HCT116 (cell line): ENCODE measurements around the gene CST4. TPM values are rescaled to one million over a fixed set of nuclear protein-coding genes. Genes with fewer than 3 reads are reported as not detected.

Experiments
- ATAC-seq: fragments of 200-7000 bp; cut with Tn5 transposase; 2 replicates; pipeline ENCODE4 v1.9.1; 2020; ENCODE audit warnings: mild to moderate bottlenecking, moderate library complexity
- BruUV-seq: library from RNA; stranded (reverse); fragments of 400-500 nt; replicated peaks from 2 replicates; lab custom pipeline; 2021; lab: Mats Ljungman, UMichigan
- CTCF ChIA-PET: fragments of 300-600 bp; sonication (Branson Sonifier 250); formaldehyde crosslinking; loops from one replicate; lab custom pipeline; 2021; ENCODE audit warnings: antibody characterized with exemption; lab: Charles Lee
- POLR2A ChIA-PET: fragments of 300-600, 350-600 bp; sonication (Branson Sonifier 250); formaldehyde crosslinking; loops from one replicate; lab custom pipeline; 2021; ENCODE audit warnings: antibody characterized with exemption; lab: Charles Lee
- RAD21 ChIA-PET, 2 experiments: fragments of 300-600 bp; sonication (Branson Sonifier 250); formaldehyde crosslinking; loops; one replicate each; lab custom pipeline; 2023; ENCODE audit warnings: low total read pairs in 2 of 2; ENCODE audit not compliant: uncharacterized antibody in 2 of 2, unreplicated experiment in 2 of 2, low non-redundant PET in 1 of 2; lab: Charles Lee
- DNase-seq: peaks from one replicate; pipeline ENCODE4 v3.0.0-alpha.2; 2010; ENCODE audit warnings: low read depth, low spot score
- H2AFZ ChIP-seq: fragments of 200-600 bp; shearing (Covaris generic), sonication (generic); 2 replicates; pipeline ENCODE4 v1.6.1; 2017; ENCODE audit warnings: low read depth, mixed run types, mixed read lengths, antibody characterized with exemption, low read length; ENCODE audit not compliant: poor library complexity, severe bottlenecking
- H3K27ac ChIP-seq: 2 replicates; pipeline ENCODE4 v1.5.1; 2012; ENCODE audit warnings: low read depth, low read length
- H3K27me3 ChIP-seq: fragments of 200-600 bp; sonication (generic); 2 replicates; pipeline ENCODE4 v1.6.1; 2016; ENCODE audit warnings: mixed run types, low read length, mixed read lengths; ENCODE audit not compliant: insufficient read depth
- H3K36me3 ChIP-seq, 2 experiments: fragments of 200-500 bp in 1 of 2; fragments of 200-600 bp in 1 of 2; sonication (Bioruptor generic) in 1 of 2; sonication (generic) in 1 of 2; 2 replicates each; pipeline versions ENCODE4 v1.5.1 to v1.6.1; 2014 to 2016; ENCODE audit warnings: low read length in 2 of 2, inconsistent platforms in 1 of 2, mixed read lengths in 1 of 2, mixed run types in 1 of 2; ENCODE audit not compliant: insufficient read depth in 2 of 2, control insufficient read depth in 1 of 2
- H3K4me1 ChIP-seq, 2 experiments: fragments of 200-600 bp in 1 of 2; sonication (generic) in 1 of 2; 2 replicates each; pipeline versions ENCODE4 v1.5.1 to v1.6.1; 2012 to 2017; ENCODE audit warnings: low read length in 2 of 2, inconsistent platforms in 1 of 2, mild to moderate bottlenecking in 1 of 2, mixed read lengths in 1 of 2, mixed run types in 1 of 2, moderate library complexity in 1 of 2; ENCODE audit not compliant: insufficient read depth in 2 of 2, control insufficient read depth in 1 of 2
- H3K4me2 ChIP-seq: fragments of 200-600 bp; sonication (generic); 2 replicates; pipeline ENCODE4 v1.6.1; 2017; ENCODE audit warnings: mixed run types, low read length, mixed read lengths
- H3K4me3 ChIP-seq, 2 experiments: fragments of 200-600 bp in 1 of 2; sonication (generic) in 1 of 2; replicated peaks in 1 of 2; 2 replicates each; pipeline ENCODE4 v1.5.1; 2011 to 2016; ENCODE audit warnings: low read length in 2 of 2, control low read depth in 1 of 2, low read depth in 1 of 2, mild to moderate bottlenecking in 1 of 2, mixed read lengths in 1 of 2, mixed run types in 1 of 2
- H3K79me2 ChIP-seq: fragments of 200-600 bp; sonication (generic); 2 replicates; pipeline ENCODE4 v1.6.1; 2017; ENCODE audit warnings: mild to moderate bottlenecking, mixed run types, low read length, moderate library complexity, mixed read lengths; ENCODE audit not compliant: insufficient read depth
- H3K9ac ChIP-seq: fragments of 200-600 bp; sonication (generic); 2 replicates; pipeline ENCODE4 v1.6.1; 2016; ENCODE audit warnings: low read length, mixed read lengths
- H3K9me2 ChIP-seq: fragments of 200-600 bp; sonication (generic), shearing (Covaris generic); 2 replicates; pipeline ENCODE4 v1.6.1; 2017; ENCODE audit warnings: mixed run types, mild to moderate bottlenecking, moderate library complexity; ENCODE audit not compliant: insufficient read depth
- H3K9me3 ChIP-seq, 2 experiments: fragments of 200-500 bp in 1 of 2; fragments of 200-600 bp in 1 of 2; sonication (Bioruptor generic) in 1 of 2; sonication (generic) in 1 of 2; 2 replicates each; pipeline ENCODE4 v1.6.1; 2014 to 2017; ENCODE audit warnings: low read length in 2 of 2, mixed read lengths in 2 of 2, inconsistent platforms in 1 of 2, low read depth in 1 of 2, mild to moderate bottlenecking in 1 of 2, mixed run types in 1 of 2, moderate library complexity in 1 of 2; ENCODE audit not compliant: control insufficient read depth in 1 of 2, insufficient read depth in 1 of 2
- H4K20me1 ChIP-seq: fragments of 200-600 bp; sonication (generic), shearing (Covaris generic); 2 replicates; pipeline ENCODE4 v1.6.1; 2017; ENCODE audit warnings: mixed run types, mild to moderate bottlenecking, moderate library complexity; ENCODE audit not compliant: insufficient read depth
- CBX3 ChIP-seq: IDR thresholded peaks from 2 replicates; pipeline ENCODE4 v1.6.1; 2012; ENCODE audit warnings: low read depth
- CEBPB ChIP-seq: IDR thresholded peaks from 2 replicates; pipeline ENCODE4 v1.6.1; 2012; ENCODE audit warnings: low read depth
- EGR1 ChIP-seq: IDR thresholded peaks from 2 replicates; pipeline ENCODE4 v1.6.1; 2012; ENCODE audit warnings: low read depth
- ELF1 ChIP-seq: IDR thresholded peaks from 2 replicates; pipeline ENCODE4 v1.6.1; 2012; ENCODE audit warnings: low read depth, borderline replicate concordance
- EZH2 ChIP-seq: fragments of 200-600 bp; sonication (generic); IDR thresholded peaks from 2 replicates; pipeline ENCODE4 v1.6.1; 2017; ENCODE audit warnings: antibody characterized with exemption, mixed run types
- EZH2phosphoT487 ChIP-seq: fragments of 200-600 bp; IDR thresholded peaks from 2 replicates; pipeline ENCODE4 v1.6.1; 2018; ENCODE audit warnings: antibody characterized with exemption, borderline replicate concordance
- JUND ChIP-seq: IDR thresholded peaks from 2 replicates; pipeline ENCODE4 v1.6.1; 2012
- REST ChIP-seq: IDR thresholded peaks from 2 replicates; pipeline ENCODE4 v1.6.1; 2012; ENCODE audit warnings: low read depth
- SIN3A ChIP-seq: IDR thresholded peaks from 2 replicates; pipeline ENCODE4 v1.6.1; 2012; ENCODE audit warnings: low read depth
- TCF7L2 ChIP-seq: IDR thresholded peaks from 2 replicates; pipeline ENCODE4 v1.7.0; 2011; ENCODE audit warnings: borderline replicate concordance, inconsistent platforms; ENCODE audit not compliant: insufficient read depth, insufficient read length; ENCODE audit errors: extremely low read depth
- YY1 ChIP-seq: IDR thresholded peaks from 2 replicates; pipeline ENCODE4 v1.6.1; 2011; ENCODE audit warnings: low read length, low read depth, moderate library complexity, mild to moderate bottlenecking; ENCODE audit not compliant: insufficient replicate concordance; ENCODE audit errors: extremely low read depth
- ZFX ChIP-seq: fragments of 450-650 bp; IDR thresholded peaks from 2 replicates; pipeline ENCODE4 v1.6.1; 2017
- intact Hi-C: fragments of 100-400 bp; cut with micrococcal nuclease; formaldehyde crosslinking; loops from 2 replicates; pipeline ENCODE4 v1.10.0; 2022
- total RNA-seq: library from RNA; stranded (reverse); gene quantifications from one replicate; pipeline ENCODE4 v1.2.1, GENCODE V29; 2021; ENCODE audit not compliant: unreplicated experiment

CST4 gene
- total RNA-seq, 1 experiment from 2014 or later, result not detected

DNA sequence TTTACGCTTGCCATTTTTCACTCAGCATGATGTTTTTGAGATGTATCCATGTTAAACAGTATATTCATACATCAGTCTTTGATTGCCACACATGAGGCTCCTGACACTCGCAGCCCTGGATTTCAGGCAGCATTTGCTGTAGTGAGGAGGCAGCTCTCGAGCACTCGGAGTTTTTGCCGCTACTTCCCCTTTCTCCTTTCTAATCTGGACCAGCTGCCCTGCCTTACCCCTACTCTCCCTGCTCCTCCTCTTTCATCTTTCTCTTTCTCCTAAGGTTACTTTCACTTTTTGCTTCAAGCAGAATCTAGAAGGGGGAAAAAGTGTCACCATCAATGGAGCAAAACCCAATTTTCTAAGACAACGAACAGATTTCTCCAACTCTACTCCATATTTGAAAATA, 45.2 kb downstream of the CST4 start:
- CTCF ChIA-PET, result no interaction called here
- H3K9me3 ChIP-seq, result no peaks in the 10 kb centered on the region
- TF ChIP-seq SIN3A, result no peak
- TF ChIP-seq CEBPB, result no peak
- no peak for TF ChIP-seq JUND
- TF ChIP-seq CBX3, result no peak
- no peak for TF ChIP-seq EZH2
- no peak overlapping the region for H3K27ac ChIP-seq
- H3K9me2 ChIP-seq, result no peaks in the 10 kb centered on the region
- no peak for DNase-seq
- no TSS peak for BruUV-seq
- intact Hi-C loops, result no loop called here
- H3K79me2 ChIP-seq, result no peaks in the 10 kb centered on the region
- no peak overlapping the region for H3K4me3 ChIP-seq
- peaks cover 16 to 17% of the 10 kb centered on the region in 2 experiments for H3K4me1 ChIP-seq
- no peaks in the 10 kb centered on the region for H3K27me3 ChIP-seq
- no peak overlapping the region for H2AFZ ChIP-seq
- H3K36me3 ChIP-seq, result no peaks in the 10 kb centered on the region
- H3K9ac ChIP-seq, result no peak overlapping the region
- POLR2A ChIA-PET, result no interaction called here
- RAD21 ChIA-PET, result no interaction called here
- no peaks in the 10 kb centered on the region for H4K20me1 ChIP-seq
- no peak overlapping the region for H3K4me2 ChIP-seq
- ATAC-seq, result no peak

- Histone ChIP-seq H3K9ac (no peak overlapping the region), H3K27me3 (no peaks in the 10 kb centered on the region), H3K4me1 (peaks cover 17 to 23% of the 10 kb centered on the region in 2 experiments), H3K4me3 (no peak overlapping the region), H3K9me2 (no peaks in the 10 kb centered on the region), H3K4me2 (no peak overlapping the region), H4K20me1 (no peaks in the 10 kb centered on the region), H3K79me2 (peaks cover 4% of the 10 kb centered on the region), H3K36me3 (no peaks in the 10 kb centered on the region), H2AFZ (no peak overlapping the region), H3K27ac (no peak overlapping the region)
- RAD21 ChIA-PET, result no interaction called here
- POLR2A ChIA-PET, result no interaction called here
- no peak for DNase-seq
- intact Hi-C loops, result no loop called here
- CTCF ChIA-PET, result no interaction called here
- BruUV-seq, result no TSS peak
- no peak for ATAC-seq
- no peak for TF ChIP-seq TCF7L2
- TF ChIP-seq ELF1, result no peak
- no peak for TF ChIP-seq EZH2phosphoT487
- no peak for TF ChIP-seq ZFX
- no peak for TF ChIP-seq JUND
- TF ChIP-seq CEBPB, result no peak
- TF ChIP-seq EGR1, result no peak
- no peak for TF ChIP-seq REST
- no peak for TF ChIP-seq YY1
- TF ChIP-seq, all 23 proteins: peak for 0
- no peaks in the 10 kb centered on the region for H3K9me3 ChIP-seq
Measured at GRCh38 chr20:23641936-23642751, 46.7 kb downstream of the CST4 start.
